ENCODE measurements around the gene COL4A5. TPM values are rescaled to one million over a fixed set of nuclear protein-coding genes. Genes with fewer than 3 reads are reported as not detected.

The COL4A5 gene
- total RNA-seq, 4 donors from 2014 or later: 43.1 to 105 (median 48.4) TPM

DNA sequence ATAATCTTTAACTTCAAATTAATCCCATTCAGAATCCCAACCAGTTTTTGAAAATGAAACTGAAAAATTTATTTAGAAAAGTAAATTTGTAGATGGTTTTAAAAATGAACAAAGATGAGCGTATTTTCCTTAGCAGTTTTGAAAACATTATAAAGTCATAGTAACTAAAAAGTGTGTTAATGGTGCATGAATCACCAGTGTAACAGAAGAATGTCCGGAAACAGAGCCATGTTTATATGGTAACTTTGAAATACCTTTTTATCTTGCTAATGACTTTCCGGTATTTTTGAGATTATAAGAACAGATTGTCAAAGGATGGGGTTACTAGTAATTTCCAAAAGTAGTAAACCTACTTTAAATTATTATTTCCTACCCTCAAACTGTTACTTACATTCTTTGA lies 150.9 kb downstream of the COL4A5 start:
- TF ChIP-seq, protein P1, sequence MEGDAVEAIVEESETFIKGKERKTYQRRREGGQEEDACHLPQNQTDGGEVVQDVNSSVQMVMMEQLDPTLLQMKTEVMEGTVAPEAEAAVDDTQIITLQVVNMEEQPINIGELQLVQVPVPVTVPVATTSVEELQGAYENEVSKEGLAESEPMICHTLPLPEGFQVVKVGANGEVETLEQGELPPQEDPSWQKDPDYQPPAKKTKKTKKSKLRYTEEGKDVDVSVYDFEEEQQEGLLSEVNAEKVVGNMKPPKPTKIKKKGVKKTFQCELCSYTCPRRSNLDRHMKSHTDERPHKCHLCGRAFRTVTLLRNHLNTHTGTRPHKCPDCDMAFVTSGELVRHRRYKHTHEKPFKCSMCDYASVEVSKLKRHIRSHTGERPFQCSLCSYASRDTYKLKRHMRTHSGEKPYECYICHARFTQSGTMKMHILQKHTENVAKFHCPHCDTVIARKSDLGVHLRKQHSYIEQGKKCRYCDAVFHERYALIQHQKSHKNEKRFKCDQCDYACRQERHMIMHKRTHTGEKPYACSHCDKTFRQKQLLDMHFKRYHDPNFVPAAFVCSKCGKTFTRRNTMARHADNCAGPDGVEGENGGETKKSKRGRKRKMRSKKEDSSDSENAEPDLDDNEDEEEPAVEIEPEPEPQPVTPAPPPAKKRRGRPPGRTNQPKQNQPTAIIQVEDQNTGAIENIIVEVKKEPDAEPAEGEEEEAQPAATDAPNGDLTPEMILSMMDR (IDR thresholded peaks at IDR 0.05): no peak
- no peak for TF ChIP-seq POLR2A (IDR thresholded peaks at IDR 0.05)
- intact Hi-C loops (cut with DNase I; ENCODE audit: low total_unique reads): no loop called here
- no peak overlapping the region for H3K4me3 ChIP-seq (ENCODE audit: low read depth, poor library complexity, severe bottlenecking)
- WGBS, 2 donors: 82 to 90% methylated on average over 3 of the region's 3 CpGs
- no peak for DNase-seq (ENCODE audit: low spot score in 2 of 2)

DNA sequence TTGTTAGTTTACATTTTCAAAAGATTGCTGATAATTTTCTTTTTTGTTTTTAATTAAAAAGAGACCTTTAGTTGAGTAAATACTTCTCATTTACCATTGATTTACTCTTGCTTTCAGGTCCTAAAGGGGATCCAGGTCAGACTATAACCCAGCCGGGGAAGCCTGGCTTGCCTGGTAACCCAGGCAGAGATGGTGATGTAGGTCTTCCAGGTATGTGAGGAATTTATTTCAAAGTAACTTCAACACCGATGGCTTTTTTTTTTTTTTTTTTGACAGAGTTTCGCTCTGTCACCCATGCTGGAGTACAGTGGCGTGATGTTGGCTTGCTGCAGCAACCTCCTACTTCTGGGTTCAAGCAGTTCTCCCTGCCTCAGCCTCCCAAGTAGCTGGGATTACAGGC lies 161.6 kb downstream of the COL4A5 start:
- no peak for TF ChIP-seq POLR2A (IDR thresholded peaks at IDR 0.05)
- TF ChIP-seq, protein P1 (IDR thresholded peaks at IDR 0.05): no peak
- H3K4me3 ChIP-seq (ENCODE audit: low read depth, poor library complexity, severe bottlenecking): no peak overlapping the region
- 79 to 86% methylated on average over 4 of the region's 4 CpGs for WGBS, 2 donors
- intact Hi-C loops (cut with DNase I; ENCODE audit: low total_unique reads): no loop called here
- no peak for DNase-seq (ENCODE audit: low spot score in 2 of 2)

DNA sequence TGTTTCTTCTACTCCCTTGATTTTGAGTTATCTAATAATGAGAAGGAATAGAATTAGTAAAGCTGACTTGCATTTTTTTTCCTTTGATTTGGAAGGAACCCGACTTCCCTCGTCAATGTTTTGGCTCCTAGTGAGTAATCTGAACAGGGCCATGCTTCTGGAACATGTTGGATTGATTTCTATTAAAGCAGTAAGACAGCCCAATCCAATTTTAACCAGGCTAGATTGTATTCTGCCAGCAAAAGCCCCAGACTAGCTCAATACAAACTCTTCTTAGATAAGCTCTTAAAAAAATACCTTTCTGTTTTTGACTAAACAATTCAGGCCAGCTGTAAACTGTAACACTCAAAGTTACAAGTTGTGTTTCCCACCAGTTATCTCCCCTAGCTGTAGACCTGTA lies 170.5 kb downstream of the COL4A5 start:
- DNase-seq (ENCODE audit: low spot score in 2 of 2): no peak
- intact Hi-C loops (cut with DNase I; ENCODE audit: low total_unique reads): no loop called here
- no peak overlapping the region for H3K4me3 ChIP-seq (ENCODE audit: low read depth, poor library complexity, severe bottlenecking)
- TF ChIP-seq, protein P1 (IDR thresholded peaks at IDR 0.05): no peak
- no peak for TF ChIP-seq POLR2A (IDR thresholded peaks at IDR 0.05)
- 49 to 70% methylated on average over 2 of the region's 2 CpGs for WGBS, 2 donors

DNA sequence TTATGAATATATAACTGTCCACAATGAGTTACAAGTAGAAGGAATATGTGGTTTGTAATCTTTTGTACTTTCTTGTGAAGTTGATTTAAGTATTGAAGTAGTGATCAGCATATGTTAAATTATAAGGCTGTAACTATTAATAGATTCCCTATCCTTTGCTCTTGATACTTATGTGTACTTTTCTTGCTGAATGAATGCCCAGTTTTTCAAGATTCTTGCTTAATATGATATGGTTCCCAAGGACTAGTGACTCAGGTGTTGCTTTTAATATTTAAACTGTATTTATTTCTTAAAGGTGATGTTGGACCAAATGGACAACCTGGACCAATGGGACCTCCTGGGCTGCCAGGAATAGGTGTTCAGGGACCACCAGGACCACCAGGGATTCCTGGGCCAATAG lies 175.0 kb downstream of the COL4A5 start:
- intact Hi-C loops (cut with DNase I; ENCODE audit: low total_unique reads): no loop called here
- TF ChIP-seq POLR2A (IDR thresholded peaks at IDR 0.05): no peak
- TF ChIP-seq, protein P1 (IDR thresholded peaks at IDR 0.05): no peak
- DNase-seq (ENCODE audit: low spot score in 2 of 2): no peak

DNA sequence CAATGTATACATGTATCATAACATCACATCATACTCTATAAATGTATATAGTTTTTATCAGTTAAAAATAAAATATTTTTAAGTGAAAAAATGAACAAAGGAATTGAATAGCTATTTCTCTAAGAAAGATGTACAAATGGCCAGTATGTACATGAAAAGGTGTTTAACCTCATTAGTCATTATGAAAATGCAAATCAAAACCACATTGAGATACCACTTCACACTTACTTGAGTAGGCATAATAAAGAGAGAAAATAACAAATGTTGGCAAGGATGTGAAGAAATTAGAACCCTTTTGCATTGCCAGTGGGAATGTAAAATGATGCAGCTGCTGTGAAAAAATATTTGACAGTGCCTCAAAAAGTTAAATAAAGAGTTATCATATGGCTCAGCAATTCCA lies 201.2 kb downstream of the COL4A5 start:
- H3K4me3 ChIP-seq (ENCODE audit: low read depth, poor library complexity, severe bottlenecking): no peak overlapping the region
- DNase-seq (ENCODE audit: low spot score in 2 of 2): no peak
- intact Hi-C loops (cut with DNase I; ENCODE audit: low total_unique reads): no loop called here
- no peak for TF ChIP-seq POLR2A (IDR thresholded peaks at IDR 0.05)
- TF ChIP-seq, protein P1 (IDR thresholded peaks at IDR 0.05): no peak

More for the DNA sequence above, 175.0 kb downstream of the COL4A5 start:
- H3K4me3 ChIP-seq (ENCODE audit: low read depth, poor library complexity, severe bottlenecking): no peak overlapping the region

DNA sequence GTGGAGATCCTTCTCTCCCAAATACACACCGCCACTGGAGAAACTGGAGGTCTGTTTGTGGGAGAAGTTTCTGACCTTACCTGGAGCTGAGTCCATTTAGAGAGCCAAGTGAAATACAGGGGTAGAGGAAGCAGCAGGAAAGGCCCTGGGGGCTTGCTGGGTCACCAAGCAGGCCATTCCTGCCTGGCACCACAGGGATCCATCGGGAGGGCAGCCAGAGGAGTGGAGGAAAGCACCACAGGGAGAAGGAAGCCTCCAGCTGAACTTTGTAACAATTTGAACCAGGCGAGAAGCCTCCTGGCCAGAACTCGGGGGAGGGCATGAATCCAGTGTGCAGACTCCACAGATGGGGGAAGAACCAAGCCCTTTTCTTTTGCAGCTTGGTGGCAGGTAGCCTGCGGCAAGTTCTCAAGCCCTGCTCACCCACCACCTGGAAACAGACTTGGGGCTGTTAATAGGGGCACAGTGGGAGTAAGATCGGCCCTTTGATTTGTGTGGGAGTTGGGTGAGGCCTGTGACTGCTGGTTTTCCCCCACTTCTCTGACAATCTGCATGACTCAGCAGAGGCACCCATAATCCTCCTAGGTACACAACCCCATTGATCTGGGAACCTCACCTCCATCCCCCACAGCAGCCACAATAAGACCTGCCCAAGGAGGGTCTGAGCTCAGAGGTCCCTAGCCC lies 202.1 kb downstream of the COL4A5 start:
- WGBS, 2 donors: 85 to 94% methylated on average over 5 to 6 of the region's 6 CpGs
- no peak for TF ChIP-seq POLR2A (IDR thresholded peaks at IDR 0.05)
- TF ChIP-seq, protein P1 (IDR thresholded peaks at IDR 0.05): no peak
- H3K4me3 ChIP-seq (ENCODE audit: low read depth, poor library complexity, severe bottlenecking): no peak overlapping the region
- no peak for DNase-seq (ENCODE audit: low spot score in 2 of 2)
- intact Hi-C loops (cut with DNase I; ENCODE audit: low total_unique reads): no loop called here
